Lower leg skin (tissue), 3 donors: ENCODE measurements around the gene GRID2.

Source experiments
- CTCF ChIP-seq, 3 donors: fragments of 450-650 bp; IDR thresholded peaks; one replicate each; pipeline ENCODE4 v1.5.1; 2016; ENCODE audit warnings: antibody characterized with exemption in 3 of 3, mild to moderate bottlenecking in 3 of 3, moderate library complexity in 2 of 3
- POLR2A ChIP-seq, 2 donors: fragments of 450-650 bp; IDR thresholded peaks; one replicate each; pipeline ENCODE4 v1.6.1; 2016 to 2017; ENCODE audit warnings: antibody characterized with exemption in 2 of 2, mild to moderate bottlenecking in 1 of 2, moderate library complexity in 1 of 2

DNA sequence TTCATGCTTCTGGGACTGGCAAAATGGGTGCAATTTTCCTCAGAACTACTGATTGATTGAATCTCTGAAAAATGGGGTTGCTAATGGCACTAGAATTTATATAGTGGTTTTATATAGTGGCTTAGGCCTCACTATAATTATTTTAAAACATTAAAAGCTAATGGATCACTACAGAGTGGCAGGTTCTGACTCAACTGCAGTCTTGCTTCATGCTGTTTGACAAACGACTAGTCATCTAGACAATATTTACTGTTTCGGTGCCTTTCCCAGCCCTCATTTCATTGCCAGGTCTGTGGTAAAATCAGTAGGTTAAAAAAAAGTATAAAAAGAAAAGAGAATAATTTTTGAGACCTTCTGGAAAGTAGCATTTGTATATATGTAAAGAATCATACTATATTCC lies 1172.0 kb downstream of the GRID2 start:
- no peak for TF ChIP-seq POLR2A (IDR thresholded peaks at IDR 0.05)
- no peak for TF ChIP-seq CTCF (IDR thresholded peaks at IDR 0.05)
